Osteoblast (primary cell): ENCODE results near the gene SORBS1. TPM values are rescaled to one million over a fixed set of nuclear protein-coding genes. Genes with fewer than 3 reads are reported as not detected.

Experiments used
- DNase-seq: peaks from one replicate; pipeline ENCODE4 v3.0.0; 2011; ENCODE audit warnings: low spot score, mixed read lengths; ENCODE audit not compliant: insufficient read length; ENCODE audit errors: missing footprints
- H2AFZ ChIP-seq: 2 replicates; pipeline ENCODE4 v1.6.0; 2011; ENCODE audit warnings: mild to moderate bottlenecking, low read length
- H3K27ac ChIP-seq: 2 replicates; pipeline ENCODE4 v1.5.1; 2011; ENCODE audit warnings: mild to moderate bottlenecking, low read depth, low read length, moderate library complexity
- H3K27me3 ChIP-seq: 2 replicates; pipeline ENCODE4 v1.6.0; 2012; ENCODE audit warnings: mild to moderate bottlenecking, control low read depth, inconsistent platforms, low read length, moderate library complexity; ENCODE audit not compliant: insufficient read depth
- H3K36me3 ChIP-seq: 2 replicates; pipeline ENCODE4 v1.5.1; 2011; ENCODE audit warnings: mild to moderate bottlenecking, low read length, control low read depth, moderate library complexity; ENCODE audit not compliant: insufficient read depth
- H3K4me1 ChIP-seq: 2 replicates; pipeline ENCODE4 v1.5.1; 2011; ENCODE audit warnings: mild to moderate bottlenecking, low read length, control low read depth, moderate library complexity; ENCODE audit not compliant: insufficient read depth
- H3K4me2 ChIP-seq: 2 replicates; pipeline ENCODE4 v1.6.0; 2011; ENCODE audit warnings: mild to moderate bottlenecking, low read length; ENCODE audit not compliant: insufficient read depth
- H3K4me3 ChIP-seq: fragments of 200-600 bp; sonication (generic); 3 replicates; pipeline ENCODE4 v1.5.1; 2012; ENCODE audit warnings: mild to moderate bottlenecking, low read length, inconsistent platforms; ENCODE audit not compliant: insufficient read depth
- H3K79me2 ChIP-seq: 2 replicates; pipeline ENCODE4 v1.6.0; 2012; ENCODE audit warnings: mild to moderate bottlenecking, low read length, control low read depth, inconsistent platforms; ENCODE audit not compliant: insufficient read depth
- H3K9me3 ChIP-seq: 2 replicates; pipeline ENCODE4 v1.5.1; 2011; ENCODE audit warnings: low read depth, low read length, control low read depth
- H4K20me1 ChIP-seq: 2 replicates; pipeline ENCODE4 v1.6.0; 2012; ENCODE audit warnings: mild to moderate bottlenecking, low read length, control low read depth; ENCODE audit not compliant: insufficient read depth
- total RNA-seq: library from RNA; depleted of rRNA; stranded (reverse); fragments of >200 nt; gene quantifications from 2 replicates; pipeline ENCODE4 v1.2.3, GENCODE V29; 2012
- TF ChIP-seq, protein P1 (sequence below): IDR thresholded peaks from 2 replicates; pipeline ENCODE4 v1.5.1; 2011; ENCODE audit warnings: mild to moderate bottlenecking, low read depth, low read length, moderate library complexity; ENCODE audit errors: extremely low read depth

The SORBS1 gene
- total RNA-seq, 1 donor = 0.72 TPM

DNA sequence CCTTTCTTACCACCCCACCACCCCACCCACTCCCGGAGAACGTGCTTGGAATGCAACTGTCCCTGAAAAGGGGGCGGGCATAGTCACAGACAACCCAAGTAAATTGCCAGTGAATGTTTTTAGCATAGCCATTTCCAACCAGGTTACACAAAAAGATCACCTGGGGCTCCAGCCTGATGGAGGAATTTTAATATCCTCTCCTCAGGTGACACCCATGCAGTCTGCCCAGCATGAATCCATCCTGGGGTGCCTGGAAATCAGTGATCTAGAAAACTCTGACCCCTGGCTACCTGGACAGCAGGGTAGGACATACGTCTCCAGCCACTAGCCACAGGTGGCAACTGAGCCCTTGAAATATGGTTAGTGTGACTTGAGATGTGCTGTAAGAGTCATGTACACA is 61.1 kb downstream of the SORBS1 start:
- Histone ChIP-seq H3K27me3 (no peaks in the 10 kb centered on the region), H3K79me2 (no peaks in the 10 kb centered on the region), H3K4me1 (no peaks in the 10 kb centered on the region)

DNA sequence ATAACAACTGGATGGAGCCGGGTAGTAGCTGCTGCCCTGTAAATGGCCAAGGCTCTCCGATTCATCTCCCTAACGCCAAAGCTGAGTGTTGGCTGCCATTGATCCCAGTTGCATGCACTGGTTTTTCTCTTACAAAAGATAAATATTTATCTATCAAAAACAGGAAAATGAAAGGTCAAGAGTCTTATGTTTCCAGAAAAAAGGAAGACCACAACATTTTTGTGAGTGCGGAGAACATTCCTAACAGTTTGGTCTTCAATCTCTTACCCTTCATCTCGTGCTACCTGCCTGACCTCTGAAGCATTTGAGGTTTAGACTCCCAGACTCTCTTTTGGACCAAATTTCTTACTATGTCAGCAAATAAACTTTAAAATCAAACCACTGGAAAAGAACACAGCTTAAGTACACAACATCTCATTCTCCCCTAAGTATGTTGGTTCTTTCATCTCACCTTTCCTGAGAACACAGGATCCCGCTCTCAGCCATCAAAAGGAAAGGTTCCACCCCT is 61.6 kb downstream of the SORBS1 start:
- Histone ChIP-seq H3K9me3 (no peaks in the 10 kb centered on the region), H3K79me2 (no peaks in the 10 kb centered on the region), H3K4me2 (no peak overlapping the region), H4K20me1 (no peaks in the 10 kb centered on the region), H3K27ac (no peak overlapping the region), H3K4me3 (no peak overlapping the region), H3K27me3 (no peaks in the 10 kb centered on the region), H3K4me1 (no peaks in the 10 kb centered on the region), H2AFZ (no peak overlapping the region), H3K36me3 (no peaks in the 10 kb centered on the region)
- TF ChIP-seq, protein P1, sequence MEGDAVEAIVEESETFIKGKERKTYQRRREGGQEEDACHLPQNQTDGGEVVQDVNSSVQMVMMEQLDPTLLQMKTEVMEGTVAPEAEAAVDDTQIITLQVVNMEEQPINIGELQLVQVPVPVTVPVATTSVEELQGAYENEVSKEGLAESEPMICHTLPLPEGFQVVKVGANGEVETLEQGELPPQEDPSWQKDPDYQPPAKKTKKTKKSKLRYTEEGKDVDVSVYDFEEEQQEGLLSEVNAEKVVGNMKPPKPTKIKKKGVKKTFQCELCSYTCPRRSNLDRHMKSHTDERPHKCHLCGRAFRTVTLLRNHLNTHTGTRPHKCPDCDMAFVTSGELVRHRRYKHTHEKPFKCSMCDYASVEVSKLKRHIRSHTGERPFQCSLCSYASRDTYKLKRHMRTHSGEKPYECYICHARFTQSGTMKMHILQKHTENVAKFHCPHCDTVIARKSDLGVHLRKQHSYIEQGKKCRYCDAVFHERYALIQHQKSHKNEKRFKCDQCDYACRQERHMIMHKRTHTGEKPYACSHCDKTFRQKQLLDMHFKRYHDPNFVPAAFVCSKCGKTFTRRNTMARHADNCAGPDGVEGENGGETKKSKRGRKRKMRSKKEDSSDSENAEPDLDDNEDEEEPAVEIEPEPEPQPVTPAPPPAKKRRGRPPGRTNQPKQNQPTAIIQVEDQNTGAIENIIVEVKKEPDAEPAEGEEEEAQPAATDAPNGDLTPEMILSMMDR = no peak
- no peak for DNase-seq

More for the DNA sequence above, 61.1 kb downstream of the SORBS1 start:
- DNase-seq = no peak
- TF ChIP-seq, protein P1 = no peak
- Histone ChIP-seq H3K27ac (no peak overlapping the region), H4K20me1 (no peaks in the 10 kb centered on the region), H3K4me3 (no peak overlapping the region), H2AFZ (no peak overlapping the region), H3K36me3 (no peaks in the 10 kb centered on the region), H3K9me3 (no peaks in the 10 kb centered on the region), H3K4me2 (no peak overlapping the region)

- H3K27ac ChIP-seq = no peak overlapping the region
- no peak overlapping the region for H2AFZ ChIP-seq
- TF ChIP-seq, protein P1 = no peak
- H3K27me3 ChIP-seq = no peaks in the 10 kb centered on the region
- H3K4me2 ChIP-seq = no peak overlapping the region
- DNase-seq = no peak
- H4K20me1 ChIP-seq = no peaks in the 10 kb centered on the region
- no peak overlapping the region for H3K4me3 ChIP-seq
- H3K36me3 ChIP-seq = no peaks in the 10 kb centered on the region
- H3K4me1 ChIP-seq = no peaks in the 10 kb centered on the region
- no peaks in the 10 kb centered on the region for H3K79me2 ChIP-seq
- H3K9me3 ChIP-seq = no peaks in the 10 kb centered on the region
Measured at GRCh38 chr10:95496951-95497350, 64.2 kb downstream of the SORBS1 start.

- no peaks in the 10 kb centered on the region for H3K9me3 ChIP-seq
- TF ChIP-seq, protein P1 = no peak
- no peak for DNase-seq
- H2AFZ ChIP-seq = no peak overlapping the region
- no peaks in the 10 kb centered on the region for H3K36me3 ChIP-seq
- no peak overlapping the region for H3K4me2 ChIP-seq
- no peaks in the 10 kb centered on the region for H3K27me3 ChIP-seq
- H3K4me1 ChIP-seq = no peaks in the 10 kb centered on the region
- H4K20me1 ChIP-seq = no peaks in the 10 kb centered on the region
- no peak overlapping the region for H3K4me3 ChIP-seq
- no peak overlapping the region for H3K27ac ChIP-seq
- H3K79me2 ChIP-seq = no peaks in the 10 kb centered on the region
Measured at GRCh38 chr10:95496246-95496911, 64.8 kb downstream of the SORBS1 start.
